Left lung (tissue), 10 donors: ENCODE measurements around the gene SELENOM. TPM values are rescaled to one million over a fixed set of nuclear protein-coding genes. Genes with fewer than 3 reads are reported as not detected.

Experiments
- ATAC-seq: fragments of 200-7000 bp; cut with Tn5 transposase; one replicate; pipeline ENCODE4 v1.9.1; 2020; ENCODE audit warnings: moderate library complexity
- DNase-seq, 4 donors: peaks; one replicate each; pipeline ENCODE4 v3.0.0-alpha.2; 2013 to 2020
- H3K27ac ChIP-seq, 2 donors: fragments of 200-600 bp; sonication (generic) in 1 of 2; one replicate each; pipeline versions ENCODE4 v1.5.0 to v1.8.0; 2020 to 2021
- H3K27me3 ChIP-seq, 2 donors: fragments of 200-600 bp; sonication (generic) in 1 of 2; one replicate each; pipeline versions ENCODE4 v1.5.0 to v1.8.0; 2020 to 2021
- H3K36me3 ChIP-seq, 2 donors: fragments of 200-600 bp; sonication (generic) in 1 of 2; one replicate each; pipeline versions ENCODE4 v1.5.0 to v1.8.0; 2020 to 2021
- H3K4me1 ChIP-seq, 2 donors: fragments of 200-600 bp; one replicate each; pipeline ENCODE4 v1.8.0; 2021
- H3K4me3 ChIP-seq, 2 donors: fragments of 200-600 bp; sonication (generic) in 1 of 2; one replicate each; pipeline versions ENCODE4 v1.5.0 to v1.8.0; 2020 to 2021; ENCODE audit warnings: mild to moderate bottlenecking in 1 of 2
- H3K9me3 ChIP-seq, 2 donors: fragments of 200-600 bp; sonication (generic) in 1 of 2; one replicate each; pipeline versions ENCODE4 v1.5.0 to v1.8.0; 2020 to 2021
- intact Hi-C, 2 donors: fragments of 100-400 bp; cut with DNase I; formaldehyde crosslinking; loops; one replicate each; pipeline versions ENCODE4 v1.11.2 to v1.14.2; 2022
- polyA plus RNA-seq, 6 donors: library from polyadenylated mRNA; unstranded; fragments of 120-200 nt; gene quantifications; one replicate each; pipeline ENCODE4 v1.2.1, GENCODE V29; 2013; ENCODE audit not compliant: insufficient read length in 6 of 6
- total RNA-seq, 2 donors: library from RNA; stranded (reverse); fragmentation: NEBNext Ultra II Directional; extraction: Animal tissue kit (Norgen Biotek cat#: 25700); gene quantifications; one replicate each; pipeline ENCODE4 v1.2.1, GENCODE V29; 2021
- TF ChIP-seq, protein P1 (sequence below), 2 donors: fragments of 200-600 bp; sonication (generic) in 1 of 2; IDR thresholded peaks; one replicate each; pipeline versions ENCODE4 v1.5.0 to v1.8.0; 2021; ENCODE audit warnings: antibody characterized with exemption in 2 of 2
- donor health status: DM: no; HTN: yes; CAD: no.
- donor health status: DM: no; HTN: no; CAD: no.

The SELENOM gene
- total and polyA plus RNA-seq, 8 donors: 7.8 to 115 (median 13.7) TPM

DNA sequence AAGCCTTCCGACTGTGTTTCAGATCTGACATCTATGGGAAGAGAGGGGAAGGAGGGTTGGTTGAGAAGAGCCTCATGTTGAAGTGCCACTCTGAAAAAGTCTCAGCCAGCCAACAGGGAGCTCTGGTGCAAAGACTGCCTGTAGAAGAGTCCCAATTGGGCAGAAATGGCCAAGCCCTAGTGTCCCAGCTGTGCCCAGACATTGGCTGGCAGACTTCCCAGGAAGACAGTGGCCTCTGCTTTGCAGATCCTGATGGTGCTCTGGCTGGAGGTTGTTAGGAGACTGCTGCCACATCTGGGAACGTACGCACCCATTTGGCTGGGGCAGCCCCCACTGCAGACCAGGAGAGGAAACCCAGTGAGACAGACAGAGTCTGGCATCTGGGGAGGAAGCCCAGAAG is 36.2 kb upstream of the SELENOM start:
- TF ChIP-seq, protein P1, sequence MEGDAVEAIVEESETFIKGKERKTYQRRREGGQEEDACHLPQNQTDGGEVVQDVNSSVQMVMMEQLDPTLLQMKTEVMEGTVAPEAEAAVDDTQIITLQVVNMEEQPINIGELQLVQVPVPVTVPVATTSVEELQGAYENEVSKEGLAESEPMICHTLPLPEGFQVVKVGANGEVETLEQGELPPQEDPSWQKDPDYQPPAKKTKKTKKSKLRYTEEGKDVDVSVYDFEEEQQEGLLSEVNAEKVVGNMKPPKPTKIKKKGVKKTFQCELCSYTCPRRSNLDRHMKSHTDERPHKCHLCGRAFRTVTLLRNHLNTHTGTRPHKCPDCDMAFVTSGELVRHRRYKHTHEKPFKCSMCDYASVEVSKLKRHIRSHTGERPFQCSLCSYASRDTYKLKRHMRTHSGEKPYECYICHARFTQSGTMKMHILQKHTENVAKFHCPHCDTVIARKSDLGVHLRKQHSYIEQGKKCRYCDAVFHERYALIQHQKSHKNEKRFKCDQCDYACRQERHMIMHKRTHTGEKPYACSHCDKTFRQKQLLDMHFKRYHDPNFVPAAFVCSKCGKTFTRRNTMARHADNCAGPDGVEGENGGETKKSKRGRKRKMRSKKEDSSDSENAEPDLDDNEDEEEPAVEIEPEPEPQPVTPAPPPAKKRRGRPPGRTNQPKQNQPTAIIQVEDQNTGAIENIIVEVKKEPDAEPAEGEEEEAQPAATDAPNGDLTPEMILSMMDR (IDR thresholded peaks at IDR 0.05): no peak
- Histone ChIP-seq H3K27me3 (peaks cover 0 to 16% of the 10 kb centered on the region in 2 donors), H3K36me3 (no peaks in the 10 kb centered on the region), H3K4me1 (no peaks in the 10 kb centered on the region), H3K27ac (no peak overlapping the region), H3K4me3 (no peak overlapping the region), H3K9me3 (peaks cover 0 to 7% of the 10 kb centered on the region in 2 donors)
- intact Hi-C loops: no loop called here
- no peak for ATAC-seq
- DNase-seq: no peak

GRCh38 chr22:31143038-31143437 is 35.7 kb upstream of the SELENOM start:
- intact Hi-C loops: no loop called here
- Histone ChIP-seq H3K36me3 (no peaks in the 10 kb centered on the region), H3K4me1 (no peaks in the 10 kb centered on the region), H3K27ac (no peak overlapping the region), H3K4me3 (no peak overlapping the region), H3K9me3 (peaks cover 0 to 7% of the 10 kb centered on the region in 2 donors), H3K27me3 (peaks cover 0 to 16% of the 10 kb centered on the region in 2 donors)
- DNase-seq (no peak), ATAC-seq (no peak)
- TF ChIP-seq, protein P1 (IDR thresholded peaks at IDR 0.05): no peak

GRCh38 chr22:31142285-31142684 is 34.9 kb upstream of the SELENOM start:
- H3K36me3 ChIP-seq: no peaks in the 10 kb centered on the region
- intact Hi-C loops: no loop called here
- TF ChIP-seq, protein P1 (IDR thresholded peaks at IDR 0.05): no peak
- DNase-seq: no peak
- H3K27me3 ChIP-seq: peaks cover 0 to 16% of the 10 kb centered on the region in 2 donors
- H3K9me3 ChIP-seq: peaks cover 0 to 3% of the 10 kb centered on the region in 2 donors
- no peak overlapping the region for H3K4me3 ChIP-seq
- H3K4me1 ChIP-seq: no peaks in the 10 kb centered on the region
- ATAC-seq: no peak
- H3K27ac ChIP-seq: no peak overlapping the region

GRCh38 chr22:31141551-31141950 is 34.2 kb upstream of the SELENOM start:
- no peaks in the 10 kb centered on the region for H3K36me3 ChIP-seq
- no peak for DNase-seq
- intact Hi-C loops: no loop called here
- no peak for ATAC-seq
- TF ChIP-seq, protein P1 (IDR thresholded peaks at IDR 0.05): no peak
- no peak overlapping the region for H3K27ac ChIP-seq
- no peaks in the 10 kb centered on the region for H3K4me1 ChIP-seq
- peaks cover 0 to 16% of the 10 kb centered on the region in 2 donors for H3K27me3 ChIP-seq
- H3K4me3 ChIP-seq: no peak overlapping the region
- no peaks in the 10 kb centered on the region for H3K9me3 ChIP-seq

- DNase-seq (no peak), ATAC-seq (peak; percentile 59)
- no peaks in the 10 kb centered on the region for H3K9me3 ChIP-seq
- H3K4me3 ChIP-seq: no peak overlapping the region
- intact Hi-C loops: no loop called here
- peak overlapping the region in 1 of 2 donors; percentile 18 for H3K27ac ChIP-seq
- peaks cover 0 to 16% of the 10 kb centered on the region in 2 donors for H3K27me3 ChIP-seq
- TF ChIP-seq, protein P1 (IDR thresholded peaks at IDR 0.05): no peak
- no peaks in the 10 kb centered on the region for H3K36me3 ChIP-seq
- H3K4me1 ChIP-seq: no peaks in the 10 kb centered on the region
Measured at GRCh38 chr22:31140746-31141145, 33.4 kb upstream of the SELENOM start.
